ENCODE results near the gene CXCR5. TPM values are rescaled to one million over a fixed set of nuclear protein-coding genes. Genes with fewer than 3 reads are reported as not detected.
A peak's percentile ranks its signal among the peaks of the same experiment; 100 is the strongest.

CXCR5 gene
- total RNA-seq, 4 donors from 2014 or later, result 0.66 to 7.4 (median 1.1) TPM; not detected in 1

DNA sequence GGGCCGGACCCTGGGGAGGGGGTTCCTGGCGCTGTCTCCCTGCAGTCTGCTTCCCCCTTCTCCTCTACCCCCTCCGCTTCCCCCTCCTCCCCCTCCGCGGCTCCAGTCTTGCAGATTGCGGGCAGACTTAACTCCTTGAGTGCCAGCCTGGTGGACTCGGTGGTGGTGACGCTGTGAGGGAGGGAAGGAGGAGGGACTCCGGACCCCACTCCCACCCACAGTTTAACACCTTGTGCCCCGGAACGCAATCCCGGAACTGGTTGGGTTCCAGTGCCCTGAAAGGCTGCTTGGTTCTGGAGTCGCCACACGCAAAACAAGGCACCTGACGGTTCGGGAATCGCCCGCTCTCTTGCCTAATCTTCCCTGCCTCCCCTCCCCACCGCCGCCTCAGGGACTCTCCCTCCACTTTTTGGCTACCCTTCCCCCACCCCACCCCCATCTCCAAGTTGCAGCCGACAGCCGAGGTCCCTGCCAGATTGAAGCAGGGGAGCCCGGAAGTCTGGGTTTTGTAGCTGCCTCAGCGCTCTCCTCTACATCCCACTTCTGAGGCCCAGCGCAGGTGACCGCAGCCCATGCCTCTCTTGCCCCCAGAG lies 45.9 kb downstream of the CXCR5 start:
- H3K4me3 ChIP-seq, result peak overlapping the region; percentile 71 to 89 (median 78)
- H3K4me1 ChIP-seq, result peaks cover 0 to 24% (median 9%) of the 10 kb centered on the region in 4 donors

DNA sequence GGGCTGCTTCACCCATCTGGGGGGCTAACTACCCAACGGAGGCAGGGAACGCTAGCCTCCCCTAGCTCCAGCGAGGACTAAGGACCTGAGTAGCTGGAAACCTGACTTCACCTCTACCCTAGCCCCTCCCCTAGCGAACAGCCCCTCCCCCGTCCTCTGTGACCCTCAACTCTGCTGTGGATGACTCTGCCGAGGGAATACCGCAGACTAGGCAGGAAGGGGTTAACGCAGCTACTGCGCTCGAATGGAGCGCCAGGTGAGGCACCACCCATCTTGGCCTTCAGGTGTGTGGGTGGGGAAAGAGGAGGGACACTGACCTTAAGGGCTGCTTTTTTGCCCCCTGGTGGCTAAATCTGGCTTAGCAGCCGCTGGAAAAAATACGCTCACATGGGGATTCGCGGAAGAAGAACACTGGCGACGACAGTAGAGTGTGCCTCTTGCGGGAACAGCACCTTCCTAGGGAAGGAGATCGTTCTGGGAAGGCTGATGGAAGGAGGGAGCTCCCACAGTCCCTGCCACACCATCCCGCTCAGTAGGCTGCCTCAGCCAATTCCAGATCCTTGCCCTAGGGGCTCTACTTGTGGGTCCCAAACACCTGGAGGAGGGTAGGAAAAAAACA lies 46.5 kb downstream of the CXCR5 start:
- TF ChIP-seq POLR2A (IDR thresholded peaks at IDR 0.05) (peak; percentile 37 to 46), CTCF (IDR thresholded peaks at IDR 0.05) (peak; percentile 97 to 100 (median 99))
- H3K27ac ChIP-seq, result peak overlapping the region; percentile 92 to 99 (median 98)
- no peaks in the 10 kb centered on the region for H3K36me3 ChIP-seq
- H3K4me3 ChIP-seq, result peak overlapping the region; percentile 71 to 89 (median 78)
- H3K4me1 ChIP-seq, result peaks cover 0 to 24% (median 9%) of the 10 kb centered on the region in 4 donors
- H3K27me3 ChIP-seq, result no peaks in the 10 kb centered on the region
- no peaks in the 10 kb centered on the region for H3K9me3 ChIP-seq
- DNase-seq, result peak; percentile 88 to 97 (median 92)

More for the DNA sequence above, 45.9 kb downstream of the CXCR5 start:
- no peak for TF ChIP-seq CTCF (IDR thresholded peaks at IDR 0.05)
- TF ChIP-seq POLR2A (IDR thresholded peaks at IDR 0.05), result peak; percentile 46 to 48
- H3K27me3 ChIP-seq, result no peaks in the 10 kb centered on the region
- no peaks in the 10 kb centered on the region for H3K36me3 ChIP-seq
- DNase-seq, result peak; percentile 87 to 94 (median 89)
- H3K9me3 ChIP-seq, result no peaks in the 10 kb centered on the region
- H3K27ac ChIP-seq, result peak overlapping the region; percentile 92 to 99 (median 98)

DNA sequence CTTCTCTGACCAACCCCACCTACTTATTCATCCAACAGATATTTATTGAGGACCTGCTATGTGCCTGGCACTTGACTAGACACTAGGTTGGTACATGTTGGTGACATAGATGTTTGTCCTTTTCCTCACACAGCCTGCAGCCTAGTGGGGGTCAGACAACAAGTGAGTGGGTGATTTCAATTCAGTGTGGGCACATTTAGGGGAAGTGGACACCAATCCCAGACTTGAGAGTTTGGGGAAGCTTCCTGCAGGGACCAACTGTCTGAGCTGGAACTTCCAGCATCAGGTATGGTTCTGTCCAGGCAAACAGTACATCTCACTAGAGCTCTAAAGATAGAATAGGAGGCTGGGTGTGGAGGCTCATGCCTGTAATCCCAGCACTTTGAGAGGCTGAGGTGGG lies 47.9 kb downstream of the CXCR5 start:
- Histone ChIP-seq H3K27me3 (no peaks in the 10 kb centered on the region), H3K9me3 (no peaks in the 10 kb centered on the region), H3K36me3 (no peaks in the 10 kb centered on the region), H3K27ac (no peak overlapping the region), H3K4me1 (peaks cover 0 to 22% (median 8%) of the 10 kb centered on the region in 4 donors), H3K4me3 (no peak overlapping the region)
- TF ChIP-seq POLR2A (IDR thresholded peaks at IDR 0.05) (no peak), CTCF (IDR thresholded peaks at IDR 0.05) (no peak)
- no peak for DNase-seq

- Histone ChIP-seq H3K36me3 (no peaks in the 10 kb centered on the region), H3K27ac (peak overlapping the region in 2 of 4 donors; percentile 31 to 41), H3K4me3 (no peak overlapping the region), H3K27me3 (no peaks in the 10 kb centered on the region), H3K9me3 (no peaks in the 10 kb centered on the region), H3K4me1 (peaks cover 0 to 9% (median 2%) of the 10 kb centered on the region in 4 donors)
- DNase-seq, result no peak
- TF ChIP-seq POLR2A (IDR thresholded peaks at IDR 0.05) (no peak), CTCF (IDR thresholded peaks at IDR 0.05) (no peak)
Observed at GRCh38 chr11:118933486-118933885, 49.8 kb downstream of the CXCR5 start.

- no peak overlapping the region for H3K4me3 ChIP-seq
- TF ChIP-seq CTCF (IDR thresholded peaks at IDR 0.05), result no peak
- TF ChIP-seq POLR2A (IDR thresholded peaks at IDR 0.05), result no peak
- no peak overlapping the region for H3K27ac ChIP-seq
- no peaks in the 10 kb centered on the region for H3K27me3 ChIP-seq
- peaks cover 0 to 9% (median 5%) of the 10 kb centered on the region in 4 donors for H3K4me1 ChIP-seq
- no peak for DNase-seq
- no peaks in the 10 kb centered on the region for H3K36me3 ChIP-seq
- no peaks in the 10 kb centered on the region for H3K9me3 ChIP-seq
Observed at GRCh38 chr11:118935376-118935775, 51.7 kb downstream of the CXCR5 start.

All from Peyer's patch (tissue), 4 donors.